Astrocyte of the cerebellum (primary cell): ENCODE results near the gene MTA1.

ENCODE experiments used
- DNase-seq: peaks from one replicate; pipeline ENCODE4 v3.0.0-alpha.2; 2011; ENCODE audit warnings: low read depth
- H3K4me3 ChIP-seq: 2 replicates; pipeline ENCODE4 v1.5.1; 2011; ENCODE audit warnings: mild to moderate bottlenecking, low read depth, low read length, moderate library complexity
- in situ Hi-C: cut with HindIII; loops from 2 replicates; pipeline ENCODE4 v1.10.0; 2017; ENCODE audit warnings: low sequenced_read_pairs
- TF ChIP-seq, protein P1 (sequence below): IDR thresholded peaks from 2 replicates; pipeline ENCODE4 v1.5.1; 2012; ENCODE audit warnings: low read length, low read depth, moderate library complexity, mild to moderate bottlenecking; ENCODE audit errors: missing control alignments

Gene MTA1

GRCh38 chr14:105467942-105468471 is 48.4 kb downstream of the MTA1 start:
- no peak for DNase-seq
- no peak overlapping the region for H3K4me3 ChIP-seq
- TF ChIP-seq, protein P1, sequence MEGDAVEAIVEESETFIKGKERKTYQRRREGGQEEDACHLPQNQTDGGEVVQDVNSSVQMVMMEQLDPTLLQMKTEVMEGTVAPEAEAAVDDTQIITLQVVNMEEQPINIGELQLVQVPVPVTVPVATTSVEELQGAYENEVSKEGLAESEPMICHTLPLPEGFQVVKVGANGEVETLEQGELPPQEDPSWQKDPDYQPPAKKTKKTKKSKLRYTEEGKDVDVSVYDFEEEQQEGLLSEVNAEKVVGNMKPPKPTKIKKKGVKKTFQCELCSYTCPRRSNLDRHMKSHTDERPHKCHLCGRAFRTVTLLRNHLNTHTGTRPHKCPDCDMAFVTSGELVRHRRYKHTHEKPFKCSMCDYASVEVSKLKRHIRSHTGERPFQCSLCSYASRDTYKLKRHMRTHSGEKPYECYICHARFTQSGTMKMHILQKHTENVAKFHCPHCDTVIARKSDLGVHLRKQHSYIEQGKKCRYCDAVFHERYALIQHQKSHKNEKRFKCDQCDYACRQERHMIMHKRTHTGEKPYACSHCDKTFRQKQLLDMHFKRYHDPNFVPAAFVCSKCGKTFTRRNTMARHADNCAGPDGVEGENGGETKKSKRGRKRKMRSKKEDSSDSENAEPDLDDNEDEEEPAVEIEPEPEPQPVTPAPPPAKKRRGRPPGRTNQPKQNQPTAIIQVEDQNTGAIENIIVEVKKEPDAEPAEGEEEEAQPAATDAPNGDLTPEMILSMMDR, result no peak
- in situ Hi-C loops, result no loop called here

- TF ChIP-seq, protein P1, result no peak
- no peak overlapping the region for H3K4me3 ChIP-seq
- in situ Hi-C loops, result no loop called here
- no peak for DNase-seq
Observed at GRCh38 chr14:105468621-105469241, 49.1 kb downstream of the MTA1 start.

GRCh38 chr14:105469456-105470349 is 50.1 kb downstream of the MTA1 start:
- no peak overlapping the region for H3K4me3 ChIP-seq
- TF ChIP-seq, protein P1, result no peak
- no peak for DNase-seq
- in situ Hi-C loops, result no loop called here

GRCh38 chr14:105470350-105471296 is 51.0 kb downstream of the MTA1 start:
- TF ChIP-seq, protein P1, result no peak
- DNase-seq, result no peak
- in situ Hi-C loops, result no loop called here
- H3K4me3 ChIP-seq, result no peak overlapping the region

GRCh38 chr14:105471297-105471821 is 51.7 kb downstream of the MTA1 start:
- no peak overlapping the region for H3K4me3 ChIP-seq
- in situ Hi-C loops, result no loop called here
- TF ChIP-seq, protein P1, result peak; percentile 35
- DNase-seq, result no peak
